Measurements from ENCODE around the gene COL18A1.

DNA sequence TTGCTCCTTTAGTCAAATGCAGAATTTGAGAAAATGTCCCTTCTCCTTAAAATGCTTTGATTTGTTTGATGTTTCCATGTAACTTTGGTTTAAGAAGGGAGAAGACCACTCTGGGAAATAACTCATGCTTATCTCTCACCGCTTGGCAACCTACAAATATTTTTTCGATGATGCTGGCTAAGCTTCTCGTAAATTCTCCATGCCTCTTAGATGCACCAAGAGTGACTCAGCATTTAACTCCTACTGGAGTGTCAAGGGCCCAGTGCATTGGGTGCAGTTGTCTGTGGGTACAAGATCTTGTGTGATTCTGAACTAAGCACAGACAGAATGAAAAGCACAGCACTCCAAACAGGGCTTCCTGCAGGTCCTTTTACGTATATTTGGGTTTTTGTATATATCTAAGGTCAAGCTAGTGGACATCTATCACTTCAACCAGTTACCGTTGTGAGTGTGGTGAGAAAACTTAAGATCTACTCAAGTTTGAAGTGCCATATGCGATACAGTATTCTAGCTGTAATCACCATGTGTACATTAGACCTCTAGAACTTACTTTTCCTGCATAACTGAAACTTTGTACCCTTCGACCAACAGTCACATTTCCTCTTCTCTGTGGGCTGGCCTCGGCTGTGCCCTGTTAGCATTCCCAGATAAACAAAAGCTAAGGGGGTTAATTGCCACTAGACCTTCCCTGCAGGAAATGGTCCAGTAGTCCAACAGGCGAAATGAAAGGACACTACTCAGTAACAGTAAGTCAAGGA is 55.8 kb downstream of the COL18A1 start:
- TF ChIP-seq, protein P1, sequence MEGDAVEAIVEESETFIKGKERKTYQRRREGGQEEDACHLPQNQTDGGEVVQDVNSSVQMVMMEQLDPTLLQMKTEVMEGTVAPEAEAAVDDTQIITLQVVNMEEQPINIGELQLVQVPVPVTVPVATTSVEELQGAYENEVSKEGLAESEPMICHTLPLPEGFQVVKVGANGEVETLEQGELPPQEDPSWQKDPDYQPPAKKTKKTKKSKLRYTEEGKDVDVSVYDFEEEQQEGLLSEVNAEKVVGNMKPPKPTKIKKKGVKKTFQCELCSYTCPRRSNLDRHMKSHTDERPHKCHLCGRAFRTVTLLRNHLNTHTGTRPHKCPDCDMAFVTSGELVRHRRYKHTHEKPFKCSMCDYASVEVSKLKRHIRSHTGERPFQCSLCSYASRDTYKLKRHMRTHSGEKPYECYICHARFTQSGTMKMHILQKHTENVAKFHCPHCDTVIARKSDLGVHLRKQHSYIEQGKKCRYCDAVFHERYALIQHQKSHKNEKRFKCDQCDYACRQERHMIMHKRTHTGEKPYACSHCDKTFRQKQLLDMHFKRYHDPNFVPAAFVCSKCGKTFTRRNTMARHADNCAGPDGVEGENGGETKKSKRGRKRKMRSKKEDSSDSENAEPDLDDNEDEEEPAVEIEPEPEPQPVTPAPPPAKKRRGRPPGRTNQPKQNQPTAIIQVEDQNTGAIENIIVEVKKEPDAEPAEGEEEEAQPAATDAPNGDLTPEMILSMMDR (IDR thresholded peaks at IDR 0.05) = no peak
- TF ChIP-seq POLR2A (IDR thresholded peaks at IDR 0.05) = no peak
